H1 (cell line): Measurements from ENCODE around the gene BRMS1. TPM values are rescaled to one million over a fixed set of nuclear protein-coding genes. Genes with fewer than 3 reads are reported as not detected.
A peak's percentile ranks its signal among the peaks of the same experiment; 100 is the strongest.

Experiments used
- CTCF ChIA-PET: fragments of 300-600 bp; sonication (Branson Sonifier 250); formaldehyde crosslinking; loops from one replicate; lab custom pipeline; 2021; ENCODE audit not compliant: partially characterized antibody; lab: Charles Lee
- POLR2A ChIA-PET: fragments of 300-600 bp; sonication (Branson Sonifier 250); formaldehyde crosslinking; loops from one replicate; lab custom pipeline; 2021; ENCODE audit warnings: inconsistent platforms; ENCODE audit not compliant: partially characterized antibody; lab: Charles Lee
- DNase-seq, 2 experiments: peaks; one replicate each; pipeline versions ENCODE4 v3.0.0 to v3.0.0-alpha.2; 2010 to 2022; ENCODE audit warnings: low spot score in 2 of 2, low read depth in 1 of 2, mixed read lengths in 1 of 2
- FAIRE-seq: peaks from 2 replicates; lab custom pipeline; 2011; peaks lifted over from hg19 to GRCh38; lab: Jason Lieb, UNC
- H2AFZ ChIP-seq: 2 replicates; pipeline ENCODE4 v1.8.1; 2012; ENCODE audit warnings: low read length, inconsistent platforms
- H2AK5ac ChIP-seq: 2 replicates; pipeline ENCODE4 v1.6.1; 2013; ENCODE audit warnings: low read depth, low read length
- H2BK120ac ChIP-seq: replicated peaks from 2 replicates; pipeline ENCODE3; 2013; ENCODE audit warnings: low read depth, low read length, inconsistent platforms
- H2BK12ac ChIP-seq: 2 replicates; pipeline ENCODE4 v1.6.1; 2013; ENCODE audit warnings: low read depth, low read length
- H2BK15ac ChIP-seq: 2 replicates; pipeline ENCODE4 v1.6.1; 2013; ENCODE audit warnings: low read length
- H2BK20ac ChIP-seq: 2 replicates; pipeline ENCODE4 v1.6.1; 2013; ENCODE audit warnings: low read length
- H2BK5ac ChIP-seq: 2 replicates; pipeline ENCODE4 v1.6.1; 2013; ENCODE audit warnings: low read depth, low read length
- H3K14ac ChIP-seq: 2 replicates; pipeline ENCODE4 v1.6.1; 2013; ENCODE audit warnings: inconsistent platforms; ENCODE audit not compliant: insufficient read length
- H3K18ac ChIP-seq: 2 replicates; pipeline ENCODE4 v1.6.1; 2013; ENCODE audit warnings: low read length; ENCODE audit errors: extremely low read depth
- H3K23ac ChIP-seq: 2 replicates; pipeline ENCODE4 v1.6.1; 2013; ENCODE audit warnings: inconsistent platforms; ENCODE audit not compliant: insufficient read length
- H3K23me2 ChIP-seq: 2 replicates; pipeline ENCODE4 v1.6.1; 2013; ENCODE audit warnings: low read depth, low read length
- H3K27ac ChIP-seq: 2 replicates; pipeline ENCODE4 v1.6.1; 2011; ENCODE audit warnings: low read depth, low read length, inconsistent platforms
- H3K27me3 ChIP-seq, 4 experiments: replicated peaks in 1 of 4; 1 replicate in 1 of 4; 2 replicates in 3 of 4; pipeline versions ENCODE4 v1.6.1 to v1.8.1; 2011 to 2013; ENCODE audit warnings: low read length in 3 of 4, mild to moderate bottlenecking in 3 of 4, inconsistent platforms in 2 of 4, mixed read lengths in 2 of 4, moderate library complexity in 1 of 4; ENCODE audit not compliant: control insufficient read depth in 3 of 4, insufficient read depth in 3 of 4; ENCODE audit errors: extremely low read depth in 1 of 4
- H3K36me3 ChIP-seq, 4 experiments: 2 replicates each; pipeline versions ENCODE4 v1.6.1 to v1.8.1; 2011 to 2013; ENCODE audit warnings: mild to moderate bottlenecking in 4 of 4, low read length in 3 of 4, moderate library complexity in 2 of 4, control low read depth in 1 of 4, inconsistent platforms in 1 of 4; ENCODE audit not compliant: insufficient read depth in 4 of 4, control insufficient read depth in 2 of 4
- H3K4ac ChIP-seq: replicated peaks from 2 replicates; pipeline ENCODE3; 2013; ENCODE audit warnings: low read length, low read depth, mixed read lengths, inconsistent platforms; ENCODE audit not compliant: insufficient read length
- H3K4me1 ChIP-seq, 4 experiments: replicated peaks in 1 of 4; 1 replicate in 1 of 4; 2 replicates in 3 of 4; pipeline versions ENCODE4 v1.6.1 to v1.8.1; 2011 to 2013; ENCODE audit warnings: low read length in 3 of 4, inconsistent platforms in 2 of 4, mixed read lengths in 1 of 4; ENCODE audit not compliant: insufficient read depth in 4 of 4, control insufficient read depth in 3 of 4
- H3K4me2 ChIP-seq, 2 experiments: 2 replicates each; pipeline versions ENCODE4 v1.6.1 to v1.8.1; 2011 to 2013; ENCODE audit warnings: low read depth in 2 of 2, low read length in 2 of 2, control low read depth in 1 of 2, inconsistent platforms in 1 of 2, mild to moderate bottlenecking in 1 of 2; ENCODE audit not compliant: insufficient read depth in 1 of 2
- H3K4me3 ChIP-seq, 4 experiments: fragments of 200-600, 300-600 bp in 1 of 4; sonication (generic), shearing (Covaris generic), sonication (Bioruptor Twin) in 1 of 4; 2 replicates each; pipeline versions ENCODE4 v1.5.1 to v1.8.1; 2011 to 2016; ENCODE audit warnings: low read length in 4 of 4, low read depth in 3 of 4, control low read depth in 2 of 4, inconsistent platforms in 2 of 4, mild to moderate bottlenecking in 2 of 4, mixed read lengths in 1 of 4, moderate library complexity in 1 of 4; ENCODE audit not compliant: insufficient read depth in 2 of 4; ENCODE audit errors: extremely low read depth in 1 of 4
- H3K56ac ChIP-seq: replicated peaks from 2 replicates; pipeline ENCODE3; 2013; ENCODE audit warnings: low read depth, mild to moderate bottlenecking, mixed read lengths, low read length, inconsistent platforms; ENCODE audit not compliant: insufficient read length
- H3K79me1 ChIP-seq: 2 replicates; pipeline ENCODE4 v1.6.1; 2013; ENCODE audit warnings: low read depth, low read length, control low read depth
- H3K79me2 ChIP-seq, 2 experiments: 2 replicates each; pipeline versions ENCODE4 v1.6.1 to v1.8.1; 2012 to 2013; ENCODE audit warnings: low read length in 2 of 2, mild to moderate bottlenecking in 2 of 2, inconsistent platforms in 1 of 2; ENCODE audit not compliant: insufficient read depth in 2 of 2, control insufficient read depth in 1 of 2
- H3K9ac ChIP-seq, 4 experiments: replicated peaks in 1 of 4; 1 replicate in 1 of 4; 2 replicates in 3 of 4; pipeline versions ENCODE4 v1.6.1 to v1.8.1; 2011 to 2013; ENCODE audit warnings: low read depth in 3 of 4, low read length in 3 of 4, control low read depth in 2 of 4, mild to moderate bottlenecking in 2 of 4, moderate library complexity in 2 of 4, inconsistent platforms in 1 of 4; ENCODE audit errors: extremely low read depth in 1 of 4
- H3K9me3 ChIP-seq, 2 experiments: 2 replicates each; pipeline versions ENCODE4 v1.6.1 to v1.8.1; 2012 to 2013; ENCODE audit warnings: mild to moderate bottlenecking in 2 of 2, moderate library complexity in 2 of 2, control low read depth in 1 of 2, inconsistent platforms in 1 of 2, low read depth in 1 of 2, low read length in 1 of 2, mixed read lengths in 1 of 2; ENCODE audit not compliant: insufficient read depth in 2 of 2
- H4K20me1 ChIP-seq, 2 experiments: replicated peaks in 1 of 2; 2 replicates each; pipeline versions ENCODE3 to v1.8.1; 2011 to 2013; ENCODE audit warnings: inconsistent platforms in 2 of 2, low read length in 2 of 2, mild to moderate bottlenecking in 1 of 2; ENCODE audit not compliant: insufficient read depth in 2 of 2, control insufficient read depth in 1 of 2
- H4K5ac ChIP-seq: 2 replicates; pipeline ENCODE4 v1.6.1; 2013; ENCODE audit warnings: low read length, low read depth, mixed read lengths, inconsistent platforms; ENCODE audit not compliant: insufficient read length
- H4K8ac ChIP-seq: 2 replicates; pipeline ENCODE4 v1.8.0; 2013; ENCODE audit warnings: mild to moderate bottlenecking, moderate library complexity, low read length, inconsistent platforms; ENCODE audit not compliant: insufficient read depth; ENCODE audit errors: extremely low read depth
- H4K91ac ChIP-seq: replicated peaks from 2 replicates; pipeline ENCODE3; 2013; ENCODE audit warnings: low read length, mixed read lengths, inconsistent platforms; ENCODE audit not compliant: insufficient read length
- CBX5 ChIP-seq: fragments of 300-800, 300-1000 bp; sonication (generic); IDR thresholded peaks from 2 replicates; pipeline ENCODE4 v1.7.1; 2016; ENCODE audit warnings: antibody characterized with exemption, low read length, low read depth
- POLR2AphosphoS5 ChIP-seq: IDR thresholded peaks from 2 replicates; pipeline ENCODE4 v1.6.1; 2011; ENCODE audit warnings: low read depth, low read length
- SIN3A ChIP-seq, 2 experiments: IDR thresholded peaks in 1 of 2; conservative IDR thresholded peaks in 1 of 2; 2 replicates each; pipeline ENCODE4 v1.6.1; 2011 to 2012; ENCODE audit warnings: low read length in 2 of 2, improper control_type of control experiment in 1 of 2, low read depth in 1 of 2, mild to moderate bottlenecking in 1 of 2
- WGBS, 2 experiments: shearing (Covaris generic) in 1 of 2; methylation state at CpG; one replicate each; pipeline versions ENCODE4 v1.1.6 to v1.1.7; 2013 to 2015; ENCODE audit warnings: low lambda C conversion rate in 2 of 2, mixed read lengths in 2 of 2, inconsistent platforms in 1 of 2, low coverage in 1 of 2, missing lambda C conversion rate in 1 of 2; ENCODE audit not compliant: insufficient replicate concordance in 2 of 2, insufficient coverage in 1 of 2, insufficient read length in 1 of 2; ENCODE audit errors: extremely low coverage in 1 of 2, missing lambda C conversion rate in 1 of 2; 5-methylcytosine and 5-hydroxymethylcytosine counted together
- polyA plus RNA-seq, 7 experiments: library from polyadenylated mRNA; depleted of rRNA in 3 of 7; stranded (reverse) in 5 of 7; unstranded in 2 of 7; fragments of >200 nt in 5 of 7; fragments of 200-250 nt in 2 of 7; gene quantifications; 1 replicate in 5 of 7; 2 replicates in 1 of 7; 4 replicates in 1 of 7; pipeline versions ENCODE4 v1.2.1 to v1.2.3, GENCODE V29; 2011 to 2013; ENCODE audit warnings: missing spikeins in 2 of 7, mixed read lengths in 2 of 7
- total RNA-seq: library from RNA; stranded (reverse); fragmentation: NEBNext Ultra II Directional; extraction: Animal tissue kit (Norgen Biotek cat#: 25700); gene quantifications from 2 replicates; pipeline ENCODE4 v1.2.1, GENCODE V29; 2021

BRMS1 gene
- total and polyA plus RNA-seq, 2 of the 8 experiments (the other 6 are each of a cell fraction or from before 2014, with no cell fraction given): 39.2 to 46.1 TPM

- Histone ChIP-seq H4K91ac (no peak overlapping the region), H2BK120ac (no peak overlapping the region), H3K14ac (no peak overlapping the region), H3K79me1 (no peaks in the 10 kb centered on the region), H4K8ac (no peak overlapping the region), H3K23me2 (no peaks in the 10 kb centered on the region), H3K56ac (no peak overlapping the region), H3K4ac (no peak overlapping the region), H2BK12ac (no peak overlapping the region), H3K9ac (no peak overlapping the region), H2BK15ac (no peak overlapping the region), H3K79me2 (no peaks in the 10 kb centered on the region), H2BK5ac (no peak overlapping the region), H3K9me3 (no peaks in the 10 kb centered on the region), H3K4me1 (peaks cover 0 to 3% (median 0%) of the 10 kb centered on the region in 4 experiments; a peak in 1 of 7 replicates), H3K4me2 (no peak overlapping the region), H3K18ac (no peak overlapping the region), H3K36me3 (peaks cover 16 to 34% (median 31%) of the 10 kb centered on the region in 4 experiments), H3K4me3 (no peak overlapping the region), H4K5ac (no peak overlapping the region), H3K27ac (no peak overlapping the region), H2BK20ac (no peak overlapping the region), H4K20me1 (peaks cover 2 to 16% of the 10 kb centered on the region in 2 experiments), H3K23ac (no peak overlapping the region), H2AK5ac (no peak overlapping the region), H3K27me3 (no peaks in the 10 kb centered on the region), H2AFZ (no peak overlapping the region)
- TF ChIP-seq SIN3A (conservative IDR thresholded peaks at IDR 0.05 in 1 of 2, IDR thresholded peaks at IDR 0.05 in 1 of 2; ENCODE audit: low read depth in 1 of 2, low read length in 2 of 2) (no peak), CBX5 (no peak), POLR2AphosphoS5 (peak; percentile 77)
- WGBS, 2 experiments: 81% methylated on average over 6 of the region's 6 CpGs; no CpG with 5 or more reads in 1 of the 2 experiments
- ChIA-PET CTCF (interaction anchor here (1.2 to 3.2 kb wide), 6 partner anchors 10 to 68 kb away, joined by 3 to 20 read pairs (median 6); partner anchors contain the start of genes B4GAT1 and SLC29A2), POLR2A (interaction anchor here (0.8 to 28.7 kb wide), 7 partner anchors 7 to 79 kb away, joined by 3 to 487 read pairs (median 6); partner anchors contain the start of genes B4GAT1, BRMS1, RIN1 and SLC29A2)
- DNase-seq (no peak), FAIRE-seq (no peak)
Observed at GRCh38 chr11:66361502-66361941, 16.6 kb upstream of the BRMS1 start.
